H1 (cell line): ENCODE measurements around the gene HMGN1. TPM values are rescaled to one million over a fixed set of nuclear protein-coding genes. Genes with fewer than 3 reads are reported as not detected.

ENCODE experiments used
- SIX5 ChIP-seq: IDR thresholded peaks from 2 replicates; pipeline ENCODE4 v1.6.1; 2011; ENCODE audit warnings: mild to moderate bottlenecking, low read depth, low read length
- polyA plus RNA-seq, 7 experiments: library from polyadenylated mRNA; depleted of rRNA in 3 of 7; stranded (reverse) in 5 of 7; unstranded in 2 of 7; fragments of >200 nt in 5 of 7; fragments of 200-250 nt in 2 of 7; gene quantifications; 1 replicate in 5 of 7; 2 replicates in 1 of 7; 4 replicates in 1 of 7; pipeline versions ENCODE4 v1.2.1 to v1.2.3, GENCODE V29; 2011 to 2013; ENCODE audit warnings: missing spikeins in 2 of 7, mixed read lengths in 2 of 7
- total RNA-seq: library from RNA; stranded (reverse); fragmentation: NEBNext Ultra II Directional; extraction: Animal tissue kit (Norgen Biotek cat#: 25700); gene quantifications from 2 replicates; pipeline ENCODE4 v1.2.1, GENCODE V29; 2021
- TF ChIP-seq, protein P1 (sequence below): IDR thresholded peaks from 2 replicates; pipeline ENCODE4 v1.6.1; 2011; ENCODE audit warnings: low read depth, mild to moderate bottlenecking, low read length; ENCODE audit not compliant: insufficient read depth

HMGN1 gene
- total and polyA plus RNA-seq, 2 of the 8 experiments (the other 6 are each of a cell fraction or from before 2014, with no cell fraction given): 279 to 505 TPM

- TF ChIP-seq, protein P1, sequence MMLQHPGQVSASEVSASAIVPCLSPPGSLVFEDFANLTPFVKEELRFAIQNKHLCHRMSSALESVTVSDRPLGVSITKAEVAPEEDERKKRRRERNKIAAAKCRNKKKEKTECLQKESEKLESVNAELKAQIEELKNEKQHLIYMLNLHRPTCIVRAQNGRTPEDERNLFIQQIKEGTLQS: no peak
- TF ChIP-seq SIX5: no peak
These were observed at the start of gene HMGN1 (continued) for GRCh38 chr21:39348355-39349210.
